GM21576 (cell line): Measurements from ENCODE around the gene RGS6.

Source experiments
- ATAC-seq: cut with Tn5 transposase; IDR thresholded peaks from one replicate; pipeline ENCODE4 v1.9.1; 2021; ENCODE audit warnings: mild to moderate bottlenecking, moderate library complexity; ENCODE audit not compliant: unreplicated experiment

RGS6 gene

GRCh38 chr14:72292689-72293024 lies 360.4 kb downstream of the RGS6 start:
- ATAC-seq: no peak

GRCh38 chr14:72301352-72301751 lies 369.1 kb downstream of the RGS6 start:
- ATAC-seq: no peak

DNA sequence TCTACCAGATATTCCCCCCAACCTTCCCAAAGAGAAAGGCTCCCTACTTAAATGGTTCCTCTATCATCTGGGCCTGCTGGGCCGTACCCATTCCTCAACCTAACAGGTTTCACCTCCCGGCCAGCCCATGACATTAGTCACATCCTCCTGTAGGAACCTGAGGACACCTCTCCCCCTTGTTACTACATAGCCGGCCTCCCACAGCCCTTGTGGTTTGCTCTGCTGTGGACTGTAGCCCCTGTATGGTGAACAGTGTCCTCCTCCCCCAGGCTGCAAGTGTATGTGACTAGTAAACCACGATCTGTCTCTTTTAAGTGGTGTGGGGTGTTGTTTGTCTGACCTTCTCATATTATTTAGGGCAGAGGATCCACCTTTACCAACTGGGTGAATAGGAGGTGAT lies 371.7 kb downstream of the RGS6 start:
- ATAC-seq: no peak

DNA sequence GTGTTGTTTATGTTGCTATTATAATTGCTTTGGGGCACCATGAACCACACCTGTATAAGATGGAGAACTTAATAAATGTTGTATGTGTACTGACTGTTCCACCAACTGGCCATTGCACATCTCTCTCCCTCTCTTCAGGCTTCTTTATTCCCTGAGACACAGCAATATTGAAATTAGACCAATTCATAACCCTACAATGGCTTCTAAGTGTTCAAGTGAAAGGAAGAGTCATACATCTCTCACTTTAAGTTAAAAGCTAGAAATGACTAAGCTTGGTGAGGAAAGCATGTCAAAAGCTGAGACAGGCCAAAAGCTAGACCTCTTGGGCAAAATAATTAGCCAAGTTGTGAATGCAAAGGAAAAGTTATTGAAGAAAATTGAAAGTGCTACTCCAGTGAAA lies 373.3 kb downstream of the RGS6 start:
- no peak for ATAC-seq

DNA sequence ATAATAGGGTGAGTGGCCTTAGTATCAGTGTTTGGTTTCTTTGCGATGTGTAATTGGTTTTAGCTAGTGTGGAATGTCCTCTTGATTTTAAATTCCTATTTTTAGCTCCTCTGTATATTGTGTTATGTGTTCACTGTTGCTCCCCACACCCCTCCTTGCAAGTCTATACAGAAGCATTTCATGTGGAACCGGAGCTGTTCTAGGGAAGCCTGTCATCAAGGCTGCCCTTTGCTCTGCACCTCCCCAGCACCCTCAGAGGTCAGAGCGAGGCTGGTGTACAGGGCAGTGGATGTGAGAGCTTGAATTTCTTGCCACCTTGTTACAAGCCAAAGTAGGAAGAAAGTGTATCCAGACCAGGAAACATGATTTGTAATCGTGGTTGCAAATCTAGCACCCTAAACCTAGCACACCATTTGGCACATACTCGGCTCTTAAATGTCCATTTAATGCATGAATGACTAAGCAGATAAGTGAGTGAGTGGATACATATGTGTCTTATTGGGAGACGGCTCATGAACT lies 376.8 kb downstream of the RGS6 start:
- ATAC-seq: no peak

- no peak for ATAC-seq
Observed at GRCh38 chr14:72311116-72311515, 378.9 kb downstream of the RGS6 start.

GRCh38 chr14:72311516-72311915 lies 379.3 kb downstream of the RGS6 start:
- no peak for ATAC-seq

- ATAC-seq: no peak
Observed at GRCh38 chr14:72314808-72315435, 382.7 kb downstream of the RGS6 start.

GRCh38 chr14:72315714-72316113 lies 383.5 kb downstream of the RGS6 start:
- ATAC-seq: no peak

GRCh38 chr14:72318648-72319047 lies 386.4 kb downstream of the RGS6 start:
- no peak for ATAC-seq

- ATAC-seq: no peak
Observed at GRCh38 chr14:72332046-72332445, 399.8 kb downstream of the RGS6 start.

DNA sequence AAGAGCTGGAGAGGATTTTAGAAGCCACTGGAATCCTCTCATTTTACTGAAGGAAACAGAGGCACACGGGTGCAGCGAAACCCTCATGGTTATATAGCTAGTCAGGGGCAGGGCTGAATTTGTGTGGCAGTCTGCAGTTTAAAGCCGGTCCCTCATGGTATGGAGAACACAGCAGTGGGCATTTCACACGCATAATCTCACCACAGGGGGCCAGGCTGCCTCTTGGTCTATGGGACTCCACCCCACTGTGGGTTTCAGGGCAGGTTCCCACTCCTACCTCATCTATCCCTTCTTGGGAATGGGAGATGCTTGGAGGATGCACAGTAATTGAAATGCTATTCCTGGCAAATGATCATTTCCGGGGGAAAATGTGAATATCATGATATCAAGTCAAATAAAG lies 400.6 kb downstream of the RGS6 start:
- ATAC-seq: no peak

DNA sequence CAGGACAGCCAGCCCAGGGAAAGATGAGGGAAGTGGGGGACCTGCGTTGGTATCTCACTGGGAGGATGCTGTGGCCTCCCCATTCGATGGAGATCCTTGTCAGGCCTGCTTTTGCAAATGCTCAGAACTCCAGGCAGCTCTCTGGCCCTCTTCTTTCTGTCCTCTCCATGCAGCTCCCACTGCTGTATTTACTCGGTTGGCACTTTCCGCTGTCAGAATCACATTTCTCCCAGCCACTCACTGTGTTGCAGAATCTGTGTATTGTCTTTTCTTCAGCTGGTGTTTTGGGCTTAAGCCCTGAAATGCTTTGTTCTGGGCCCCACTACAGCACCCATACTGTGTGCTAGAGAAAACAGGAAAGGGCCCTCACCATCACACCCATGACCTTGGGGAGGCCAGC lies 401.1 kb downstream of the RGS6 start:
- ATAC-seq: no peak

- no peak for ATAC-seq
Observed at GRCh38 chr14:72336311-72336980, 404.2 kb downstream of the RGS6 start.

- ATAC-seq: no peak
Observed at GRCh38 chr14:72341237-72341636, 409.0 kb downstream of the RGS6 start.

DNA sequence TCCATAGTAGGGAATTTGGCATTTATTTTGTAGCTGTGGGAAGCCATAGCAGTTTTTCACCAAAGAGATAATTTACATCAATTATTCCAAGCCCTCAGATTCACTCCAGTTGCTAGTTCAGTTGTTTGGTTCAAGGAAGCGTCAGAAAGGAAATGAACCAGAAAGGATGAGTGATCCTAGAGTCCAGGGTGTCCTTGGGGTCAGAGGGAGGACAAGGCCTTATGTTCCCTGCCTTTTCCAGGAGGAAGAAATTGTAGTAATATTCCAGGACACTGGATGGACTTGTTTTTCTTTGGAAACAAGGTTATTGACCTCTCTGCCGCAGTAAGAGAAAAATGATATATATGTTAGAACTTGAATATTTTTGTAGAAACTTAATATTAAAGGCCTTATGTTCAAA lies 409.5 kb downstream of the RGS6 start:
- no peak for ATAC-seq

GRCh38 chr14:72347118-72347517 lies 414.9 kb downstream of the RGS6 start:
- no peak for ATAC-seq

- no peak for ATAC-seq
Observed at GRCh38 chr14:72350215-72350614, 418.0 kb downstream of the RGS6 start.

DNA sequence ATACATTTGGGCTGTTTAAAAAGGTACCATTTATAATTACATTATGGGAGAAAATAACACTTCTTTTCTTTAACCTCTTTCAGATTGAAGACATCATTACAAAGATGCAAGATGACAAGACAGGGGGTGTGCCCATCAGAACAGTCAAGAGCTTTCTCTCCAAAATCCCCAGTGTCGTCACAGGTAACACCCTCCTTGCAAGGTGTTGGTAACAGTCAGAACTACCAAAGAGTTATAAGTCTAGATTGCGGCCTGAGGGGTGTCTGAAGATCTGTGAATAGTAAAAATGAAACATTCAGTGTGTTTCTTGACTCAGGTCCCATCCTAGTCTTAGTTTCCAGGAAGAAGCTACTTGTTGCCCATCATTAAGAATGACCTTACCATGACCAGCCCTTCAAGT lies 419.8 kb downstream of the RGS6 start:
- no peak for ATAC-seq

DNA sequence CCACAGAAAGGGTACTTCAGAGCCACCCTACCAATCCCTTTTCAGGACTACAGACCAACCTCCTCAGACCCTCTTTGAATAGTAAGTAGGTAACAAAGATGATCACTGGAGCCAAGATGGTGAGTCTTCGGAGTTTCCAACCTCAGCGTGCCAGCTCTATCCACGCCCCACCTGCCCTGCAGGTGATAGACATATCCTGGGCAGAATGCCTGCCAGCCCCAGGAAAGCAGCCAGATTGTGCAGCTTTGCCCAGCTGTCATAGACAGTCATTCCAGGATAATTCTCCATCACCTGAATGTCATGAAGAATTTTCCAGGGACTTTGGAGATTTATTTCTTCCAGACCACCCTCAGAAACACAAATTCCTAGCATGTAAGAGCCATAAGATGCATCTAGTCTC lies 434.4 kb downstream of the RGS6 start:
- no peak for ATAC-seq

DNA sequence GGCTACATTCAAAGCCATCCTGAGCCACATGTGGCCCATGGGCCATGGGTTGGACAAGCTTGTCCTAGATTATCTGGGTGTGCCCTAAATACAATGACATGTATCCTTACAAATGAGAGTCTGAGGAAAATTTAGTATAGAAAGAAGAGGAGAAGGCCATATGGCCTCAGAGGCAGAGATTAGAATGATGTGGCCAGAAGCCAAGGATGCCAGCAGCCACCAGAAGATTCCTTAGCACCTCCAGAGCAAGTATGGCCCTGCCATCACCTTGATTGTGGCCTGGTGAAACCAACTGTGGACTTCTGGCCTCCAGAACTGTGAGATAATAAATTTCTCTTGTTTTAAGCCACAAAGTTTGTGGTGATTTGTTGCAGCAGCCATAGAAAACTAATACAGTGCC lies 436.9 kb downstream of the RGS6 start:
- no peak for ATAC-seq

- no peak for ATAC-seq
Observed at GRCh38 chr14:72377016-72377415, 444.8 kb downstream of the RGS6 start.

DNA sequence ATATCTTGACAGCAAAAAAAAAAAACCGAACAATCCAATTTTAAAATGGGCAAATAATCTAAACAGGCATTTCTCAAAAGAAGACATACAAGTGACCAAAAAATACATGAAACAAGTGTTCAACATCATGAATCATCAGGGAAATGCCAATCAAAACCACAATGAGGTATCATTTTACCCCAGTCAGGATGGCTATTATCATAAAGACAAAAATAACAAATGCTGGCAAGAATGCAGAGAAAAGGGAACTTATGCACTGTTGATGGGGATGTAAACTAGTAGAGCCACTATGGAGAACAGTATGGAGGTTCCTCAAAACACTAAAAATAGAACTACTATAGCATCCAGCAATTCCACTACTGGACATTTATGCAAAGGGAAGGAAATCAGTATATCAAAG lies 448.2 kb downstream of the RGS6 start:
- no peak for ATAC-seq
